ENCODE measurements around the gene MOGAT3.
A peak's percentile ranks its signal among the peaks of the same experiment; 100 is the strongest.

MOGAT3 gene

DNA sequence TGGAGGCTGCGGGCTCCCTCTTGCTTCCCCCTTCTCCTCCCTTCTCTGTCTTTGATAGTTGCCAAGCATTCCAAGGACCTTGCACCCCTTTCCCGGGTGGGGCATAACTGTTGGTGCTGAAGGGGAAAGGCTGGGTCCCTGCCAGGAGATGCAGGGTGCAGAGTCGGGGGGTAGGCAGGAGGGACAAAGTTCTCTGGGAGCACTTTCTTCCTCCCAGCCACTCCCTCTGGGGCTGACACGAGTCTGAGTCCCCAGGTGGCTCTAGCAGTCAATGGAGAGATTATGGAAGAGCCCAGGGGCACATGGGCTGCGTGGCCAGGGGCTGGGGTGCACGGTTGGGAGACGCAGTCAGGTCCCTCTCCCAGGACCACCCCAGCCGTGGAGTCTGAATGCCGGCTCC lies 34.7 kb upstream of the MOGAT3 start:
- intact Hi-C loops (cut with DNase I), result no loop called here
- no peak for DNase-seq

DNA sequence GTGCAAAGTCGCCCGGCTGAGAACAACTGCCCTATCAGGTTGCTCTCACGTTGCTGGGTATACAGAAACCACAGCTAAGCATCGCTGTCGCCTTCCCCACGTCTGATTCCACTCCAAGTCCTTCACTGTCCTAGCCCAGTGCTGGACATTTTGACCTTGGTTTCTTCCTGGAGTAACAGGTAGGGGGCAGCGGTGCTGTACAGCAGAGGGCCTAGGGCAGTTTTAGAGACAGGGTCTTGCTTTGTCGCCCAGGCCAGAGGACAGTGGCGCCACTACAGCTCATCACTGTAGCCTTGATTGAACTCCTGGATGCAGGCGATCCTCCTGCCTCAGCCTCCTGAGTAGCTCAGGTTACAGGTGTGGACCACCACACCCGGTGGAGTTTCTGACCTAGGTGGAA lies 34.2 kb upstream of the MOGAT3 start:
- peak in 1 of 42 donors; percentile 60 for DNase-seq

DNA sequence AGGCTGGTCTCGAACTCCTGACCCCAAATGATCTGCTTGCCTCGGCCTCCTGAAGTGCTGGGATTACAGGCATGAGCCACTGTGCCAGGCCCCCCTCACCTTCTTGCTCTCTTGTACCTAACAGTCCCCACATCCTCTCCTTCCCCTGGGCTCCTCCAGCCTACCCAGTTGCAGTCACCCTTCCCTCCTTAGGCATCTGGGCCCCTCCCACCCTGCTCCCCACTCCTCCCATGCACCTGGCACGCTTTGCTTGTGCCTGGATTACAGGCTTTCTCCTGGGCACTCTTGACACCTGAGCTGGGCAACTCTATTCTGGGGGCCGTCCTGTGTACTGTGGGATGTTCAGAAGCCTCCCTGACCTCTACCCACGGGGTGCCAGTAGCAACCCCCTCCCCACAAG lies 33.8 kb upstream of the MOGAT3 start:
- intact Hi-C loops (cut with DNase I), result no loop called here

More for the DNA sequence above, 34.2 kb upstream of the MOGAT3 start:
- intact Hi-C loops (cut with DNase I), result no loop called here

DNA sequence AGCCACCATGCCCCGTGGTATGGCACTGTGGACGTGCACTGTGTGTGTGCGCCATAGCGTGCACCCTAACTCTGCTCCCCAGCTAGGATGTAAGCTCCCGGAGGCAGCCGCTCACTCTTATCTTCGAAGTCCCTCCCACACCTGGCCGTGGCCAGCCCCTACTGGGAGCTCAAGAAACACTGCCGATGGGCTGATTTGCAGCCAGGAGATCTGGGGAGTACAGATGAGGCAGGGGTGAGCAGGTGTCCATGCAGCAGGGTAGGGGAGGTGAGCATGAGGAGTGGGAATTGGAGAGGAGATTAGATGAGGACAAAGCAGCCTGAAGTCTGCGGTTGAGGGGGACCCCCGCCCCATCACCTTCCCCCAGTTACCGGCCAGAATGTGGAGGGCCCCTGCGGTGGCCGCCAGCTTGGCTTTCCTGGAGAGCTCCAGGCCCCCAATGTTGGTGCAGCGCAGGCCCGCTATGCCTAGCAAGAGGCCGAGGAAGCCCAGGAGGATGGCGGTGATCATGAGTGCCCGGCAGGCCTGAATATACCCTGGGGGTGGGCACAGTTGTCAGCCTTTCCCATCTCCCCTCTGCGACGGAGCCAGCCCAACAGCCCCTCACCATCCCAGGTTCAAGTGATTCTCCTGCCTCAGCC lies 33.2 kb upstream of the MOGAT3 start:
- intact Hi-C loops (cut with DNase I), result no loop called here
- DNase-seq, result no peak

More for the DNA sequence above, 33.8 kb upstream of the MOGAT3 start:
- DNase-seq, result no peak

DNA sequence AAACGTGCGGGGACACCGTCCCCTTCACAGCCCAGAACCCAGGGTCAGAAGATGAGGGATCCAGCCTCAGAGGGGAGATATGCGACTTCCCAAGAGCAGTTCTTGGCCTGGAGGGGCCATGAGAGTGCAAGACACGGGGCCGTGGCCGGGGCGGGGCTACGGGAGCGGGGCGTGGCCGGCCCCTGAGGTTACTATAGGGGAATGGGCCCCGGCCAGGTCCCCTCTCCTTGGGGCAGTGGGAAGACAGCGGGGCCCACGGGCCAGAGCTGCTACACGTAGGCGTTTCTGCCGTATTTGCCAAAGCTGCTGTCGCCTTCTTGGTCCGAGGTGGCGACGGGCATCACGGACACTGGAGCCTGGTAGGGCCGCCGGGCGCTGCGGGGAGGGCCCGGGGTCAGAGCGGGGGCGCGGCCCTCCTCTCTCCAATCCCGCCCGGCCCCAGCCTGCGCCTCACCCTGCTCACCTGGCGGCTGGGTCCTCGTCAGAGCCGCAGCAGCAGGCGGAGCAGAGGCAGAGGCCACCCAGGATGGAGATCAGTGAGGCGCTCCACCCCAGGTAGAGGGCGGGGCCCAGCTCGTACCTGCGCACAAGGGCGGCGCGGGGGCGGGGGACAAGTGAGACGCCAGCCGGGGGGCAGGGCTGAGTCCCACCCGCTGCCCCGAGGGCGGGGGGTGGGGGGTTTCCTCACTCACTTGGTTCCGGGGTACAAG lies 31.5 kb upstream of the MOGAT3 start:
- intact Hi-C loops (cut with DNase I), result no loop called here
- DNase-seq, result peak; percentile 57 to 92 (median 79)

DNA sequence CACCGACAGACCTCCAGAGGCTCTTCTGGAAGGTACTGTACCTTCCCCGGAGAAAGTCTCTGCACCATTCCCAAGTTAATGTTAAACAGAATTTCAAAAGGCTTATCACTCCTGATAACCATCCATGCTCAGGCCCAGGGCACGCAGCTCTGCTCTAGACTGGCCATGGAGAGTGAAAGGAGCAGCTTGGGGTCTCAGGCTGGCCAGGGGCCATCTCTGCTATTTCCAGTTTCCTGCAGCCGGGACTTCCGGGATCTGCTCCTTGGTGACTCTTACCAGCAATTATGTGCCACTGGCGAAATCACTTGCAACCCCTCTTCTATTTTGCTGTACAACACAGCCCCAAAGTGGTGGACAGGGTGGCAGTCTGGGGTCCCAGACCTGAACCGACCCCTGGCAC lies 30.8 kb upstream of the MOGAT3 start:
- DNase-seq, result no peak
- intact Hi-C loops (cut with DNase I), result no loop called here

DNA sequence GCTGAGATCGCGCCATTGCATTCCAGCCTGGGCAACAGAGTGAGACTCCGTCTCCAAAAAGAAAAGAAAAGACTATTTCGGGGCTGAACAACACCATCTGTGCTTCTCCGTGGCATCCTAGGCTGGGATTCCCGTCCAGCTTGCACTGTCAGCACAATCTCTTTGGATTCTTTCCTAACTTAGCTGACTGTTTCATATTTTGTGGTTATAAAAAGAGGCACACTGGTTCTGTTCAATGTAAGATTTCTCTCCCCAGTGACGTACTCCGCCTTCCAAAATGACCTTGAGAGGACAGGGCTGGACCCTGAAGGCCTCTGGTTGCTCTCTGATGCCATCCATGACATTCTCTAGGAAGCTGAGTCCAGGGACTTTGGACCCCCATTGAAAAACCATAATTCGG lies 25.9 kb upstream of the MOGAT3 start:
- intact Hi-C loops (cut with DNase I), result no loop called here
- no peak for DNase-seq

DNA sequence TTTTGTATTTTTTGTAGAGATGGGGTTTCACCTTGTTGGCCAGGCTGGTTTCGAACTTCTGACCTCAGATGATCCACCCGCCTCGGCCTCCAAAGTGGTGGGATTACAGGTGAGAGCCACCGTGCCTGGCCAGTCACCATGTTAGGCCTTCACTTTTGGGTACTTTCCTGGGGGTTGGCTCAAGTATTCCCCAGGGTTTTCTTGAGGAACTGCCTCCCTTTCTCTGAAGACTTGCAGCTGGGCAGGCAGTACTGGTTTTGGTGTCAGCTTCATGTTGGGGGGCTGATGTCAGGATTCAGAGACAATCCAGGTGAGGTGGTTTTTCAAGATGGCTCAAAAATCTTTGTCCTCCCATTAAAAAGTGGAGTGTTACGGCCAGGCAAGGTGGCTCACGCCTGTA lies 24.8 kb upstream of the MOGAT3 start:
- intact Hi-C loops (cut with DNase I), result no loop called here

DNA sequence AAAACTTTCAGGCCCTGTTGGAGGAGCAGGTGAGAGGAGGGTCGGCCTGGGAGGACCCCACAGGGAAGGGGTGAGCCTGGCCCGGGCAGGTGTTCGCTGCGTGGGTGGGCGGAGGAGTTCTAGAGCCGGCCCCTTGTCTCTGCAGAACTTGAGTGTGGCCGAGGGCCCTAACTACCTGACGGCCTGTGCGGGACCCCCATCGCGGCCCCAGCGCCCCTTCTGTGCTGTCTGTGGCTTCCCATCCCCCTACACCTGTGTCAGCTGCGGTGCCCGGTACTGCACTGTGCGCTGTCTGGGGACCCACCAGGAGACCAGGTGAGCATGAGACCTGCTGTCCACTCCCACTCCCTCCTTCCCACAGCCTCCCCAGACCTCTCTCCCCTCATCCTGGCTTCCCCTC lies 22.7 kb upstream of the MOGAT3 start:
- DNase-seq, result no peak
- intact Hi-C loops (cut with DNase I), result no loop called here

More for the DNA sequence above, 24.8 kb upstream of the MOGAT3 start:
- no peak for DNase-seq

DNA sequence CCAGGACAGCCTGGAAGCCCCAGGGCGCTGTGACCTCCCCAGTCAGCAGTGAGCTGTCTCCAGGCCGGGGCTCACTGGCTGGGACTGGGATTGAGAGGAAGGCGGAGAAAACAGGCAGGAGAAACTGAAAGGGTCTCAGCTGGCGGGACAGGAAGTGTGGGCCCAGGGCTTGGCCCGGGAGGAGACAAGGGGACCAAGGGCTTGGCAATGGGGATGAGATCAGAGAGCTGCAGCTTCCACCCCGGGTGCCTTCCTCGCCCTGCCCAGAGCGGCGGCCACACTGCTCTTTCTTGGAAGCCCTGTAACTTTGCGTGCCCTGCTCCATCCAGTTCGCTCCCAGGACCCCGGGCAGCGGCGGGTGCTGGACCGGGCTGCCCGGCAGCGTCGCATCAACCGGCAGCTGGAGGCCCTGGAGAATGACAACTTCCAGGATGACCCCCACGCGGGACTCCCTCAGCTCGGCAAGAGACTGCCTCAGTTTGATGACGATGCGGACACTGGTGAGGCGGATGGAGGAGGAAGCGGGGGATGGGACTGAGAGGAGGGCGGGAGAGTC lies 21.5 kb upstream of the MOGAT3 start:
- DNase-seq, result no peak
- intact Hi-C loops (cut with DNase I), result no loop called here

DNA sequence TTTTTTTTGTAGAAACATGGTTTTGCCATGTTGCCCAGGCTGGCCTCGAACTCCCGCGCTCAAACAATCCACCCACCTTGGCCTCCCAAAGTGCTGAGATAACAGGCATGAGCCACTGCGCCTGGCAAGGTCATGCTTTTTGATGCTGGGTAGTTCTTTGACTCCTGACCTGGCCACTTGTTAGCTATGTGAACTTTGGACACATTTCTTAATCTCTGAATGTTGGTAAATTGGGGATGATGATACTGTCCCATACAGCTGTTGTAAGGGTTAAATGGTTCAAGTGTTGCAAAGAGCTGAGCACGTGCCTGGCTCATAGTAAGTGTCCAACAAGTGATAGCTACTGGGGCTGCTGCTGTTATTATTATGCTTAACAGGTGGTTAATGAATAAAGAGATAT lies 19.5 kb upstream of the MOGAT3 start:
- intact Hi-C loops (cut with DNase I), result no loop called here
- no peak for DNase-seq

DNA sequence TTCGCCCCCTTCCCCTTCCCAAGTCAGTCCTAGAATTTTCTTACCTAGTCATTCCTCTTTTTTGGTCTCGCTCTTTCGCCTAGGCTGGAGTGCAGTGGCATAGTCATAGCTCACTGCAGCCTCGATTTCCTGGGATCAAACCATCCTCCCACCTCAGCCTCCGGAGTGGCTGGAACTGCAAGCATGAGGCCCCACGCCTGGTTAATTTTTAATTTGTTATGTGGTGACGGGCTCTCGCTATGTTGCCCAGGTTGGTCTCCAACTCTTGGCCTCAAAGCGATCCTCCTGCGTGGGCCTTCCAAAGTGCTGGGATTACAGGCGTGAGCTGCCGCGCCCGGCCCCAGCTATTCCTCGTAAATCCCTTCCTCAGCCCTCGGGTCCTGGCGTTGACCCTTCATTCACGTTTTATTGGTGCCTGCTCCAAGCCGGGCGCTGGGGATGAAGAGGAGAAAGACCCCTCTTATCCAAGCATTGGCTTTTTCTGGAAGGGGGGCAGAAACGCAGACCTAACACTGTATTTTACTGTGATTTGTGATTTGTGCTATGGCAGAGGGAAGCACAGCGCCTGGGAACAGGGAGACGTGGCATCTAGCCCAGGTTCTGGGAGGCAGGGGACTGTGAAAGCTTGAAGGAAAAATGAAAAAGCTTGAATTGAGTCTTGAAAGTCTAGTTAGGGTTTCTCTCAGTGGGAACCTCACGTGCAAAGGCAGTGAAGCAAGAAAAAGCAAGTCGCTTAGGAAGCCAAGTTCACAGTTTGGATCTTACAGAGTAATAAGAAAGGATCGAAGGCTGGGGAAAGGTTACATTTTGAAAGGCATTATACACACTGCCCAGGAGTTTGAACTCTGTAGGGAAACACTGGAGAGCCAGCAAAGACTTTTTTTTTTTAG lies 17.6 kb upstream of the MOGAT3 start:
- intact Hi-C loops (cut with DNase I), result loop anchor here (2.0 to 10.0 kb wide), 2 partner anchors 26 to 66 kb away; partner anchors contain the start of gene FIS1
- peak in 2 of 42 donors; percentile 19 to 41 for DNase-seq

DNA sequence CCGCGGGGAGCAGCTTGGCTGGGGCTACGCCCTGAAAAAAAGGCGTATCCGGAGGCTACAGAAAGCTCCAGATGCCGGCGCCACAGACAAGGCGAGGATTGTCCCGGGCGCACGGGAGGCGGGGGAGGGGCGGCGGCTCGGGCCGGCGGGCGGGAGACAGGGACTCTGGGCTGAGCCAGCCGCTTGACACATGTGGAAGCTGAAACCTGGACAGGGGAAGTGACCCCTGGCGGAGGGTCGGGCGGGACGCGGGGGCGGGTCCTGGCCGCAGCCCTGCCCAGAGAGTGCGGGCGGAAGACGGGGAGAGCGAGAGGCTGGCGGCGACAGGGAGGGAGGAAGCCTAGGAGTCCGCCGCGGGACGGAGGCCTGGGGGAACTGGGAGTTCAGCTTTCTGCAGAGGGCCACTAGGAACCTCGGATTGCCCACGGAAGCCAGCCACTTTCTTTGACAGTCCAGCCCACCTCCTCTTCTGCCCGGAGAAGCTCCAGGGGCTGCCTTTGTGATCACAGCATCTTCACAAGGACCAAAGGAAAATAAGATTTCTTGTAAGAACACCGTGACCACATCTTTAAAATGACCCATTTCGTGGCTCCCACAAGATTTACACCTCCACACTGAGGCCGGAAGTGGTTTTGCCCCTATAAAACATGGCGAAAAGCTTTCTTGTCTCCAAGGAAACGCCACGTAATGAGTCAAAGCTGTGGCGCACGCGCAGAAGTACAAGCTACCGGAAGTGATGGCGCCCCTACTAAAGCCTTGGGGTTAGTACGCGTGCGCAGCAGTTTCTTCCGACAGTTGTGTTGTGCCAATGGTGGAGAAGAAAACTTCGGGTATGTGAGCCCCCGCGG lies 16.8 kb upstream of the MOGAT3 start, which contains the start of the genes PLOD3 and ZNHIT1:
PLOD3 (minus strand) TSS at position 194 of the 848 bp plus-strand sequence. CDS start 307 bp downstream, outside the sequence.
ZNHIT1 (plus strand) TSS at position 778 of the 848 bp plus-strand sequence; CDS start at position 809, 31 bp downstream.
- intact Hi-C loops (cut with DNase I), result loop anchor here (2.0 to 10.0 kb wide), 2 partner anchors 27 to 67 kb away; partner anchors contain the start of gene FIS1
- peak; percentile 88 to 99 (median 95) for DNase-seq

DNA sequence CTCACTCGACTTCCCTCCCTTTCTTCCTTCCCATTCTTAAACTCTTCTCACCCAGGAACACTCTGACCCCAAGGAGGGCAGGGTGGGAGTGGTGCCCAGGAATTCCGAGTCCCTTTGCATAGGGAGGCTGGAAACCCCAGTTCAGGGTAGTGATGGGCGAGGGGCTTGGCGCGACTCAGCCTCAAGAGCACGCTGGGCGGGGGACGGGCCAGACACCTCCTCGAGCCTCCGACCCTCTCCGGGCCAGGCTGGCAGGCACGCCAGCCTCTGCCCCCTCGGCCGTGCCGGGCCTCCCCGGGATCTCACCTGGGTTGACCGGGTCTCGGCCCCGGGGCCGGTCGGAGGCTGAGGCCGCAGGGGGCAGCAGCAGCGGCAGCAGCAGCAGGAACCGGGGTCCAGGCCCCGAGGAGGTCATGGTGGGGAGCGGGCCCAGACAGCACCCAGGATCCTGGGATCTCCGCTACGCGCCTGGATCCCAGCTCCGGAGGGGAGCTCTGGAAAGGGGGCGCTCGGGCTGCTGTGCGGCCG lies 16.1 kb upstream of the MOGAT3 start:
- intact Hi-C loops (cut with DNase I), result loop anchor here (10.0 kb wide), 1 partner anchor 68 kb away; no protein-coding TSS in a partner anchor
- DNase-seq, result peak in 4 of 42 donors; percentile 10 to 43 (median 24)

DNA sequence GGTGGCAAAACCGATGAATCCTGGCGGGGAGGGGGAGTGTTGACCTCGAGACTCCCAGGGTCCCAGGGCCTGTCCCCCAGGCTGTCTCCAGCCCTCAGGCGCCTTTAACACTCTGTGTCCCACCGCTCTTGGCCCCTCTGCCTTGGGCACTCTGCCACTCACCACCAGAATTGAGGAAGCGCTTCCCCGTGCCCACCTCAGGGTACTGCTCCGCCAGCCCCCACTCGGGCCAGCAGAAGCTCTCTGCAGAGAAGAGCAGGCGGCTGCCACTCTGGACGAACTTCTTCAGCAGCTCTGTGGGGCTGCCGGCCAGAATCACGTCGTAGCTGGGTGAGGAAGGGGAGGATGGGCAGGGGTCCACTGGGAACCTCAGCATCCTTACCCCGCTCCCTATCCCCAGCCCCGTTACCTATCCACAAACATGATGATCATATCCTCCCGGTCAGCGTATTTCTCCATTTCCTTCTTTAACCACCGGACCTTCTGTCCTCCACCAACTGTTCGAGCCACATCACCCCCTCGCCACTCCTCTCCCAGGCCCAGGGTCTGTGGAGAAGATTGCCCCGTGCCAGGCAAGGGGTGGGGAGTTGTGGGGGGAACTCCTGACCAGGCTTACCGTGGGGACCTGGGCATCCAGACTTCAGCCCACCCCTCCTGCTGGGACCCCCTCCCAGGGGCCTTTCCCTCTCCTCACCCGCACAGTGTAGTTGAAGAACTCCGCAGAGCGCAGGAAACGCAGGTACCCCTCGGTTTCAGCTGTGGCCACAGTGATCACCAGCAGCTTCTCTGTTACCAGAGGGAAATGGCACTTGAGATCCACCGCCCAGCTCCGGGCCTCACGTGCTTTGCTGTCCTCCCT lies 15.4 kb upstream of the MOGAT3 start:
- DNase-seq, result peak in 4 of 42 donors; percentile 21 to 44 (median 26)
- intact Hi-C loops (cut with DNase I), result loop anchor here (10.0 kb wide), 1 partner anchor 69 kb away; no protein-coding TSS in a partner anchor

DNA sequence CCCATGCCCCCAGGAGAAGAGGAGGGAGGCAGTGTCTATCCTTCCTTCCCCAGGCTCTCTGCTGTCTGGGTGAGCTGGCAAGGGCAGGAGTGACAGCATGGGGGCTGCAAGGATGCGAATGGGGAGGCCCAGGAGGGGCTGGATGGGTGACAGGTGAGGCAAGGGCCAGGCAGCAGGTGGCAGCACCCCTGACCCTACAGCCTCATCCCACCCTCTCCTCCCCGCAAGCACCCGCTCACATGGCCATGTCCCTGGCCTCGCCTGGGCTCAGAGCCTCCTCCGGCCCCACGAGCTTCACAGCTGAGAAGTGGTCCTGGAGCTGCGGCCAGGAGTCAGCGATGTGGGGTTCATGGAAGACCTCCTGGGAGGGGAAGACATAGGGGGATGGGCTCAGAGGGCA lies 11.2 kb upstream of the MOGAT3 start:
- DNase-seq, result no peak
- intact Hi-C loops (cut with DNase I), result loop anchor here (10.0 kb wide), 1 partner anchor 73 kb away; no protein-coding TSS in a partner anchor

DNA sequence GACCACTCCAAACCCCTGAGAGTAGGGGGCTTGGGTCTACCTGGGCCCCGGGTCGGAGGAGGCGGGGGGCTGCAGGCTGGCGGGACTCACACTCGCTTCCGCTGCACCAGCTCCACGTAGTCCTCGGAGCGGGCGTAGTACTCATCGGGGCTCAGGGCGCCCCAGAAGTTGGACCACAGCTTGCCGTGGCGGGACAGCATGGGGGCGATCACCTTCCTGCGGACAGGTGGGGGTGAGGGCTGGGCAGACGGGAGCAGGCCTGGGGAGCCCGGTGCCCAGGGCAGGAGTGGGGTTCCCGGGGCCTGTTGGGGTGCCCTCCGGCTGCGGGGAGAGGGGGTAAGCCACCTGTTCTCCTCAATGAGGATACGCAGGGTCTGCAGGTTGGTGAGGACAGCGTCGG lies 10.7 kb upstream of the MOGAT3 start:
- no peak for DNase-seq
- intact Hi-C loops (cut with DNase I), result loop anchor here (10.0 kb wide), 1 partner anchor 73 kb away; no protein-coding TSS in a partner anchor

Data from head of caudate nucleus (tissue), 42 donors.